Endothelial cell of umbilical vein (primary cell): ENCODE measurements around the gene DYNC1H1. TPM values are rescaled to one million over a fixed set of nuclear protein-coding genes. Genes with fewer than 3 reads are reported as not detected.

Experiments
- BruUV-seq: library from RNA; stranded (reverse); fragments of 400-500 nt; replicated peaks from 2 replicates; lab custom pipeline; 2021; lab: Mats Ljungman, UMichigan
- CTCF ChIA-PET: fragments of 300-600, 350-600 bp; sonication (Branson Sonifier 250); formaldehyde crosslinking; loops from one replicate; lab custom pipeline; 2021; ENCODE audit warnings: antibody characterized with exemption, inconsistent platforms; lab: Charles Lee
- POLR2A ChIA-PET: fragments of 300-600, 350-600 bp; sonication (Branson Sonifier 250); formaldehyde crosslinking; loops from one replicate; lab custom pipeline; 2021; ENCODE audit warnings: antibody characterized with exemption, inconsistent platforms; lab: Charles Lee
- DNase-seq: peaks from one replicate; pipeline ENCODE4 v3.0.0-alpha.2; 2011; ENCODE audit warnings: low read depth, low spot score
- FAIRE-seq: peaks from 2 replicates; lab custom pipeline; 2011; peaks lifted over from hg19 to GRCh38; lab: Jason Lieb, UNC
- H2AFZ ChIP-seq: 2 replicates; pipeline ENCODE4 v1.6.0; 2012; ENCODE audit warnings: low read depth, low read length, control low read depth, inconsistent platforms
- H3K27ac ChIP-seq: 2 replicates; pipeline ENCODE4 v1.5.1; 2011; ENCODE audit warnings: low read depth, mild to moderate bottlenecking, control low read depth, low read length, moderate library complexity; ENCODE audit not compliant: insufficient read depth
- H3K27me3 ChIP-seq, 2 experiments: 2 replicates each; pipeline versions ENCODE4 v1.6.0 to v1.6.1; 2011; ENCODE audit warnings: low read length in 2 of 2, mixed read lengths in 1 of 2; ENCODE audit not compliant: control insufficient read depth in 2 of 2, insufficient read depth in 2 of 2
- H3K36me3 ChIP-seq, 2 experiments: 2 replicates in 1 of 2; 3 replicates in 1 of 2; pipeline ENCODE4 v1.5.1; 2011; ENCODE audit warnings: low read length in 2 of 2, mild to moderate bottlenecking in 1 of 2, moderate library complexity in 1 of 2; ENCODE audit not compliant: control insufficient read depth in 2 of 2, insufficient read depth in 2 of 2; ENCODE audit errors: extremely low read depth in 1 of 2
- H3K4me1 ChIP-seq: 3 replicates; pipeline ENCODE4 v1.5.1; 2011; ENCODE audit warnings: mild to moderate bottlenecking, low read length; ENCODE audit not compliant: control insufficient read depth, insufficient read depth; ENCODE audit errors: extremely low read depth
- H3K4me2 ChIP-seq: 2 replicates; pipeline ENCODE4 v1.6.1; 2011; ENCODE audit warnings: low read length, control low read depth, mixed read lengths; ENCODE audit not compliant: insufficient read depth
- H3K4me3 ChIP-seq, 3 experiments: fragments of 200-600 bp in 1 of 3; sonication (generic), shearing (Covaris generic) in 1 of 3; replicated peaks in 1 of 3; 2 replicates each; pipeline ENCODE4 v1.5.1; 2011 to 2016; ENCODE audit warnings: control low read depth in 3 of 3, low read length in 3 of 3, mild to moderate bottlenecking in 2 of 3, inconsistent platforms in 1 of 3, low read depth in 1 of 3, moderate library complexity in 1 of 3; ENCODE audit not compliant: insufficient read depth in 1 of 3
- H3K79me2 ChIP-seq: 2 replicates; pipeline ENCODE4 v1.6.0; 2012; ENCODE audit warnings: low read length, inconsistent platforms; ENCODE audit not compliant: control insufficient read depth, insufficient read depth
- H3K9ac ChIP-seq: replicated peaks from 2 replicates; pipeline ENCODE3; 2011; ENCODE audit warnings: low read length, control low read depth; ENCODE audit not compliant: insufficient read depth; ENCODE audit errors: extremely low read depth
- H3K9me1 ChIP-seq: replicated peaks from 3 replicates; pipeline ENCODE4 v1.6.0; 2011; ENCODE audit warnings: mild to moderate bottlenecking, low read length; ENCODE audit not compliant: control insufficient read depth, insufficient read depth; ENCODE audit errors: extremely low read depth
- H3K9me3 ChIP-seq: replicated peaks from 2 replicates; pipeline ENCODE4 v1.5.1; 2012; ENCODE audit warnings: low read length, inconsistent platforms; ENCODE audit not compliant: control insufficient read depth, insufficient read depth
- H4K20me1 ChIP-seq: replicated peaks from 2 replicates; pipeline ENCODE3; 2011; ENCODE audit warnings: mild to moderate bottlenecking, low read length; ENCODE audit not compliant: control insufficient read depth, insufficient read depth; ENCODE audit errors: extremely low read depth
- EZH2 ChIP-seq: IDR thresholded peaks from 2 replicates; pipeline ENCODE4 v1.6.1; 2012; ENCODE audit warnings: borderline replicate concordance, low read depth, mild to moderate bottlenecking, moderate library complexity, low read length, inconsistent platforms; ENCODE audit not compliant: severe bottlenecking
- FOS ChIP-seq: IDR thresholded peaks from 2 replicates; pipeline ENCODE4 v1.6.1; 2011; ENCODE audit warnings: mild to moderate bottlenecking, low read length, moderate library complexity, borderline replicate concordance; ENCODE audit not compliant: insufficient read depth
- GATA2 ChIP-seq: IDR thresholded peaks from 2 replicates; pipeline ENCODE4 v1.7.0; 2011; ENCODE audit warnings: low read depth, mild to moderate bottlenecking, moderate library complexity, mixed read lengths, low read length; ENCODE audit not compliant: insufficient read length, insufficient read depth
- JUN ChIP-seq: IDR thresholded peaks from 2 replicates; pipeline ENCODE4 v1.6.1; 2011; ENCODE audit warnings: borderline replicate concordance, low read depth; ENCODE audit not compliant: insufficient read length, insufficient read depth
- MYC ChIP-seq: IDR thresholded peaks from one replicate; pipeline ENCODE4 v1.6.1; 2011; ENCODE audit warnings: mild to moderate bottlenecking, low read depth, low read length
- POLR2A ChIP-seq: IDR thresholded peaks from 2 replicates; pipeline ENCODE4 v1.6.1; 2012; ENCODE audit warnings: low read depth, mild to moderate bottlenecking, control low read depth, low read length
- POLR2AphosphoS5 ChIP-seq: IDR thresholded peaks from 2 replicates; pipeline ENCODE4 v1.6.1; 2012; ENCODE audit warnings: low read depth, mild to moderate bottlenecking, control low read depth, low read length, moderate library complexity; ENCODE audit not compliant: insufficient read depth
- dilution Hi-C: fragments of 300-500 bp; cut with MboI; formaldehyde crosslinking; loops from one replicate; pipeline ENCODE4 v1.15.0; 2019; ENCODE audit warnings: low sequenced_read_pairs; ENCODE audit not compliant: extremely low pct_ligation_motif_present
- intact Hi-C: fragments of 100-400 bp; cut with micrococcal nuclease; formaldehyde crosslinking; loops from one replicate; pipeline ENCODE4 v1.10.0; 2022
- polyA plus RNA-seq, 4 experiments: library from polyadenylated mRNA; depleted of rRNA in 3 of 4; stranded (reverse) in 3 of 4; unstranded in 1 of 4; fragments of >200 nt; gene quantifications; 2 replicates each; pipeline versions ENCODE4 v1.2.1 to v1.2.3, GENCODE V29; 2011 to 2012; ENCODE audit warnings: missing spikeins in 1 of 4
- total RNA-seq: library from RNA; stranded (reverse); gene quantifications from 2 replicates; pipeline ENCODE4 v1.2.3, GENCODE V29; 2021
- TF ChIP-seq, protein P1 (sequence below): IDR thresholded peaks from 2 replicates; pipeline ENCODE4 v1.6.1; 2011; ENCODE audit not compliant: insufficient read depth, insufficient read length
- TF ChIP-seq, protein P2 (sequence below), 2 donors: IDR thresholded peaks; 1 replicate in 1 of 2; 2 replicates in 1 of 2; pipeline ENCODE4 v1.5.1; 2011; ENCODE audit warnings: low read length in 2 of 2, mild to moderate bottlenecking in 2 of 2, moderate library complexity in 2 of 2, control low read depth in 1 of 2, inconsistent platforms in 1 of 2, low read depth in 1 of 2; ENCODE audit not compliant: insufficient read depth in 1 of 2; ENCODE audit errors: extremely low read depth in 1 of 2

Gene DYNC1H1
- total and polyA plus RNA-seq, 2 donors (not counting 3 experiments of a cell fraction or from before 2014, with no cell fraction given) = 254 to 648 TPM

DNA sequence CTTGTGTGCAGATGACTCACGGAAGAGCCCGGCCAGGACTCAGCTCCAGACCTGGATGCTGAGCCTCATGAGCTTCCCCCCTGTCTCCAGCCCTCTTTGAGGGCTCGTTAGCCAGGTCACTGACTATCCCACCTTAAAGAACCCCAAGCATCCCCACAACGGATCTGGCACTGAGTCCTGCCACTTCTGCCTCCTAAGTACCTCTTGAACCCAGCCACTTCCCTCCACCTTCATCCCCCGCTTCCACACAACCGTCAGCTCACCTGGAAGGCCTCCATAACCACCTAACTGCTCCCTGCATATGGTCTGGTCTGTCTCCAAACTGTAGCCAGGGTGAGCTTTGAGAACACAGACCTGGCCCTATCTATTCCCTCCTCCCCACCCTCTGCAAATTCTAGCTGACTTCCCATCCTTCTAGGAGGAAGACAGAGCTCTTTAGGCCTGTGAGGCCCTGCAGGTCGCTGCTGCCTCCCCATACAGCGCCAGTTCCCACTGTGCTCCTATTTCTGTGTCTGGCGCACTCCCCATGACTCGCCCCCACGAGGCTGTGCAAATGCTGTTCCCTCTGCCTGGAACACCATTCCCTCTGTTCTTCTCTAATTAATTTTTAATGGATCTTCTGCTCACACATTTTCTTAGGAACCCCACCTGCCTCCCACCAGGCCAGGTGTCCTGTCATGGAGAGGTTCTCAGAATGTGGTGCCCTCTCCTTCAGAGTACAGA is 125.4 kb downstream of the DYNC1H1 start:
- no TSS peak for BruUV-seq

More for the DNA sequence above, 125.4 kb downstream of the DYNC1H1 start:
- no peak for FAIRE-seq
- CTCF ChIA-PET = no interaction called here
- no peak overlapping the region for H3K27ac ChIP-seq
- no peak for DNase-seq
- H3K79me2 ChIP-seq = peaks cover 21% of the 10 kb centered on the region
- H3K9me1 ChIP-seq = no peaks in the 10 kb centered on the region
- peaks cover 23% of the 10 kb centered on the region for H3K4me1 ChIP-seq
- no peak overlapping the region for H3K9ac ChIP-seq
- H3K36me3 ChIP-seq = peaks cover 0 to 3% of the 10 kb centered on the region in 2 experiments
- no peak overlapping the region for H3K4me3 ChIP-seq
- no peaks in the 10 kb centered on the region for H3K27me3 ChIP-seq
- H4K20me1 ChIP-seq = peaks cover 3% of the 10 kb centered on the region
- POLR2A ChIA-PET = no interaction called here
- no peak for TF ChIP-seq EZH2
- TF ChIP-seq, protein P1, sequence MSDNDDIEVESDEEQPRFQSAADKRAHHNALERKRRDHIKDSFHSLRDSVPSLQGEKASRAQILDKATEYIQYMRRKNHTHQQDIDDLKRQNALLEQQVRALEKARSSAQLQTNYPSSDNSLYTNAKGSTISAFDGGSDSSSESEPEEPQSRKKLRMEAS = no peak
- TF ChIP-seq FOS = no peak
- TF ChIP-seq POLR2A = no peak
- TF ChIP-seq, protein P2, sequence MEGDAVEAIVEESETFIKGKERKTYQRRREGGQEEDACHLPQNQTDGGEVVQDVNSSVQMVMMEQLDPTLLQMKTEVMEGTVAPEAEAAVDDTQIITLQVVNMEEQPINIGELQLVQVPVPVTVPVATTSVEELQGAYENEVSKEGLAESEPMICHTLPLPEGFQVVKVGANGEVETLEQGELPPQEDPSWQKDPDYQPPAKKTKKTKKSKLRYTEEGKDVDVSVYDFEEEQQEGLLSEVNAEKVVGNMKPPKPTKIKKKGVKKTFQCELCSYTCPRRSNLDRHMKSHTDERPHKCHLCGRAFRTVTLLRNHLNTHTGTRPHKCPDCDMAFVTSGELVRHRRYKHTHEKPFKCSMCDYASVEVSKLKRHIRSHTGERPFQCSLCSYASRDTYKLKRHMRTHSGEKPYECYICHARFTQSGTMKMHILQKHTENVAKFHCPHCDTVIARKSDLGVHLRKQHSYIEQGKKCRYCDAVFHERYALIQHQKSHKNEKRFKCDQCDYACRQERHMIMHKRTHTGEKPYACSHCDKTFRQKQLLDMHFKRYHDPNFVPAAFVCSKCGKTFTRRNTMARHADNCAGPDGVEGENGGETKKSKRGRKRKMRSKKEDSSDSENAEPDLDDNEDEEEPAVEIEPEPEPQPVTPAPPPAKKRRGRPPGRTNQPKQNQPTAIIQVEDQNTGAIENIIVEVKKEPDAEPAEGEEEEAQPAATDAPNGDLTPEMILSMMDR (IDR thresholded peaks at IDR 0.05; ENCODE audit: extremely low read depth in 1 of 2, insufficient read depth in 1 of 2, low read depth in 1 of 2, low read length in 2 of 2) = no peak
- no peak for TF ChIP-seq MYC
- no peak for TF ChIP-seq JUN
- no peak for TF ChIP-seq POLR2AphosphoS5
- TF ChIP-seq GATA2 = no peak
- intact Hi-C loops (loop anchor here (5.0 to 10.0 kb wide), 2 partner anchors 127 to 385 kb away; partner anchors contain the start of gene DYNC1H1), dilution Hi-C loops (no loop called here)
- H3K4me2 ChIP-seq = no peak overlapping the region
- H3K9me3 ChIP-seq = no peaks in the 10 kb centered on the region
- H2AFZ ChIP-seq = no peak overlapping the region
